Endothelial cell of umbilical vein (primary cell): Measurements from ENCODE around the gene XKR8. TPM values are rescaled to one million over a fixed set of nuclear protein-coding genes. Genes with fewer than 3 reads are reported as not detected.
A peak's percentile ranks its signal among the peaks of the same experiment; 100 is the strongest.

ENCODE experiments used
- BruUV-seq: library from RNA; stranded (reverse); fragments of 400-500 nt; replicated peaks from 2 replicates; lab custom pipeline; 2021; lab: Mats Ljungman, UMichigan
- CTCF ChIA-PET: fragments of 300-600, 350-600 bp; sonication (Branson Sonifier 250); formaldehyde crosslinking; loops from one replicate; lab custom pipeline; 2021; ENCODE audit warnings: antibody characterized with exemption, inconsistent platforms; lab: Charles Lee
- POLR2A ChIA-PET: fragments of 300-600, 350-600 bp; sonication (Branson Sonifier 250); formaldehyde crosslinking; loops from one replicate; lab custom pipeline; 2021; ENCODE audit warnings: antibody characterized with exemption, inconsistent platforms; lab: Charles Lee
- DNase-seq: peaks from one replicate; pipeline ENCODE4 v3.0.0-alpha.2; 2011; ENCODE audit warnings: low read depth, low spot score
- FAIRE-seq: peaks from 2 replicates; lab custom pipeline; 2011; peaks lifted over from hg19 to GRCh38; lab: Jason Lieb, UNC
- H2AFZ ChIP-seq: 2 replicates; pipeline ENCODE4 v1.6.0; 2012; ENCODE audit warnings: low read depth, low read length, control low read depth, inconsistent platforms
- H3K27ac ChIP-seq: 2 replicates; pipeline ENCODE4 v1.5.1; 2011; ENCODE audit warnings: low read depth, mild to moderate bottlenecking, control low read depth, low read length, moderate library complexity; ENCODE audit not compliant: insufficient read depth
- H3K27me3 ChIP-seq, 2 experiments: 2 replicates each; pipeline versions ENCODE4 v1.6.0 to v1.6.1; 2011; ENCODE audit warnings: low read length in 2 of 2, mixed read lengths in 1 of 2; ENCODE audit not compliant: control insufficient read depth in 2 of 2, insufficient read depth in 2 of 2
- H3K36me3 ChIP-seq, 2 experiments: 2 replicates in 1 of 2; 3 replicates in 1 of 2; pipeline ENCODE4 v1.5.1; 2011; ENCODE audit warnings: low read length in 2 of 2, mild to moderate bottlenecking in 1 of 2, moderate library complexity in 1 of 2; ENCODE audit not compliant: control insufficient read depth in 2 of 2, insufficient read depth in 2 of 2; ENCODE audit errors: extremely low read depth in 1 of 2
- H3K4me1 ChIP-seq: 3 replicates; pipeline ENCODE4 v1.5.1; 2011; ENCODE audit warnings: mild to moderate bottlenecking, low read length; ENCODE audit not compliant: control insufficient read depth, insufficient read depth; ENCODE audit errors: extremely low read depth
- H3K4me2 ChIP-seq: 2 replicates; pipeline ENCODE4 v1.6.1; 2011; ENCODE audit warnings: low read length, control low read depth, mixed read lengths; ENCODE audit not compliant: insufficient read depth
- H3K4me3 ChIP-seq, 3 experiments: fragments of 200-600 bp in 1 of 3; sonication (generic), shearing (Covaris generic) in 1 of 3; replicated peaks in 1 of 3; 2 replicates each; pipeline ENCODE4 v1.5.1; 2011 to 2016; ENCODE audit warnings: control low read depth in 3 of 3, low read length in 3 of 3, mild to moderate bottlenecking in 2 of 3, inconsistent platforms in 1 of 3, low read depth in 1 of 3, moderate library complexity in 1 of 3; ENCODE audit not compliant: insufficient read depth in 1 of 3
- H3K79me2 ChIP-seq: 2 replicates; pipeline ENCODE4 v1.6.0; 2012; ENCODE audit warnings: low read length, inconsistent platforms; ENCODE audit not compliant: control insufficient read depth, insufficient read depth
- H3K9ac ChIP-seq: replicated peaks from 2 replicates; pipeline ENCODE3; 2011; ENCODE audit warnings: low read length, control low read depth; ENCODE audit not compliant: insufficient read depth; ENCODE audit errors: extremely low read depth
- H3K9me1 ChIP-seq: replicated peaks from 3 replicates; pipeline ENCODE4 v1.6.0; 2011; ENCODE audit warnings: mild to moderate bottlenecking, low read length; ENCODE audit not compliant: control insufficient read depth, insufficient read depth; ENCODE audit errors: extremely low read depth
- H3K9me3 ChIP-seq: replicated peaks from 2 replicates; pipeline ENCODE4 v1.5.1; 2012; ENCODE audit warnings: low read length, inconsistent platforms; ENCODE audit not compliant: control insufficient read depth, insufficient read depth
- H4K20me1 ChIP-seq: replicated peaks from 2 replicates; pipeline ENCODE3; 2011; ENCODE audit warnings: mild to moderate bottlenecking, low read length; ENCODE audit not compliant: control insufficient read depth, insufficient read depth; ENCODE audit errors: extremely low read depth
- CTCF ChIP-seq, 2 donors: IDR thresholded peaks; 1 replicate in 1 of 2; 2 replicates in 1 of 2; pipeline ENCODE4 v1.5.1; 2011; ENCODE audit warnings: low read length in 2 of 2, mild to moderate bottlenecking in 2 of 2, moderate library complexity in 2 of 2, control low read depth in 1 of 2, inconsistent platforms in 1 of 2, low read depth in 1 of 2; ENCODE audit not compliant: insufficient read depth in 1 of 2; ENCODE audit errors: extremely low read depth in 1 of 2
- EZH2 ChIP-seq: IDR thresholded peaks from 2 replicates; pipeline ENCODE4 v1.6.1; 2012; ENCODE audit warnings: borderline replicate concordance, low read depth, mild to moderate bottlenecking, moderate library complexity, low read length, inconsistent platforms; ENCODE audit not compliant: severe bottlenecking
- FOS ChIP-seq: IDR thresholded peaks from 2 replicates; pipeline ENCODE4 v1.6.1; 2011; ENCODE audit warnings: mild to moderate bottlenecking, low read length, moderate library complexity, borderline replicate concordance; ENCODE audit not compliant: insufficient read depth
- GATA2 ChIP-seq: IDR thresholded peaks from 2 replicates; pipeline ENCODE4 v1.7.0; 2011; ENCODE audit warnings: low read depth, mild to moderate bottlenecking, moderate library complexity, mixed read lengths, low read length; ENCODE audit not compliant: insufficient read length, insufficient read depth
- MYC ChIP-seq: IDR thresholded peaks from one replicate; pipeline ENCODE4 v1.6.1; 2011; ENCODE audit warnings: mild to moderate bottlenecking, low read depth, low read length
- POLR2A ChIP-seq: IDR thresholded peaks from 2 replicates; pipeline ENCODE4 v1.6.1; 2012; ENCODE audit warnings: low read depth, mild to moderate bottlenecking, control low read depth, low read length
- POLR2AphosphoS5 ChIP-seq: IDR thresholded peaks from 2 replicates; pipeline ENCODE4 v1.6.1; 2012; ENCODE audit warnings: low read depth, mild to moderate bottlenecking, control low read depth, low read length, moderate library complexity; ENCODE audit not compliant: insufficient read depth
- dilution Hi-C: fragments of 300-500 bp; cut with MboI; formaldehyde crosslinking; loops from one replicate; pipeline ENCODE4 v1.15.0; 2019; ENCODE audit warnings: low sequenced_read_pairs; ENCODE audit not compliant: extremely low pct_ligation_motif_present
- intact Hi-C: fragments of 100-400 bp; cut with micrococcal nuclease; formaldehyde crosslinking; loops from one replicate; pipeline ENCODE4 v1.10.0; 2022
- polyA plus RNA-seq, 4 experiments: library from polyadenylated mRNA; depleted of rRNA in 3 of 4; stranded (reverse) in 3 of 4; unstranded in 1 of 4; fragments of >200 nt; gene quantifications; 2 replicates each; pipeline versions ENCODE4 v1.2.1 to v1.2.3, GENCODE V29; 2011 to 2012; ENCODE audit warnings: missing spikeins in 1 of 4
- total RNA-seq: library from RNA; stranded (reverse); gene quantifications from 2 replicates; pipeline ENCODE4 v1.2.3, GENCODE V29; 2021
- TF ChIP-seq, protein P1 (sequence below): IDR thresholded peaks from 2 replicates; pipeline ENCODE4 v1.6.1; 2011; ENCODE audit not compliant: insufficient read depth, insufficient read length

XKR8 gene
- total and polyA plus RNA-seq, 2 donors (not counting 3 experiments of a cell fraction or from before 2014, with no cell fraction given): 10.0 to 13.1 TPM

DNA sequence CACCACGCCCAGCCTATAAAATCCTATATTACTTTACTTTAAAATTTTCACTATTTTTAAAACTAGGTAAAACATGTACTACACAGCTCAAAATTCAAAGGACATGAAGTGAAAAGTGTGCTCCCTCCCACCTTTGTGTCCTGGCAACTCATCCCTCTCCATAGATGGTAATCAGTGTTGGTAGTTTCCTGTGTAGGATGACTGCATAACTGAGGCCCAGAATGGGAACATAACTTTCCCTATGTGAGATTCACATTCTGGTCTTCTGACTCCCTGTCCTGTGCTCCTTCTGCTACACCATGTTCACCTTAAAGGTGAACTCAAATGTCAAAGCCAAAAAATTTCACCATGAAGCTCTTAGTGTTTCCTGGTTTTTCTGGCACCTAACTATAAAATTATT lies 39.3 kb downstream of the XKR8 start:
- Histone ChIP-seq H3K4me2 (no peak overlapping the region), H3K36me3 (peaks cover 13 to 14% of the 10 kb centered on the region in 2 experiments), H3K27ac (no peak overlapping the region), H3K4me3 (no peak overlapping the region), H4K20me1 (no peaks in the 10 kb centered on the region), H3K4me1 (peaks cover 8% of the 10 kb centered on the region), H3K9me3 (no peaks in the 10 kb centered on the region), H3K9me1 (no peaks in the 10 kb centered on the region), H2AFZ (no peak overlapping the region), H3K9ac (no peak overlapping the region), H3K27me3 (no peaks in the 10 kb centered on the region), H3K79me2 (no peaks in the 10 kb centered on the region)
- TF ChIP-seq FOS (no peak), POLR2AphosphoS5 (no peak), GATA2 (peak; percentile 70), EZH2 (no peak), MYC (no peak), CTCF (IDR thresholded peaks at IDR 0.05; ENCODE audit: extremely low read depth in 1 of 2, insufficient read depth in 1 of 2, low read depth in 1 of 2, low read length in 2 of 2) (no peak), POLR2A (no peak)
- TF ChIP-seq, protein P1, sequence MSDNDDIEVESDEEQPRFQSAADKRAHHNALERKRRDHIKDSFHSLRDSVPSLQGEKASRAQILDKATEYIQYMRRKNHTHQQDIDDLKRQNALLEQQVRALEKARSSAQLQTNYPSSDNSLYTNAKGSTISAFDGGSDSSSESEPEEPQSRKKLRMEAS: no peak
- ChIA-PET CTCF (interaction anchor here (0.6 to 2.5 kb wide), 4 partner anchors 21 to 559 kb away, joined by 3 to 9 read pairs (median 6); no protein-coding TSS in a partner anchor), POLR2A (interaction anchor here (0.7 kb wide), 1 partner anchor 19 kb away, joined by 4 read pairs; no protein-coding TSS in a partner anchor)
- FAIRE-seq (no peak), DNase-seq (no peak)
- intact Hi-C loops: no loop called here
- BruUV-seq: no TSS peak
- dilution Hi-C loops: no loop called here
